Measurements from ENCODE around the gene MREG. TPM values are rescaled to one million over a fixed set of nuclear protein-coding genes. Genes with fewer than 3 reads are reported as not detected.

The MREG gene, protein sequence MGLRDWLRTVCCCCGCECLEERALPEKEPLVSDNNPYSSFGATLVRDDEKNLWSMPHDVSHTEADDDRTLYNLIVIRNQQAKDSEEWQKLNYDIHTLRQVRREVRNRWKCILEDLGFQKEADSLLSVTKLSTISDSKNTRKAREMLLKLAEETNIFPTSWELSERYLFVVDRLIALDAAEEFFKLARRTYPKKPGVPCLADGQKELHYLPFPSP
- 10 to 100 TPM in 1 of 4 donors, 1 to 10 TPM in 3; 2.9 to 14.6 (median 3.6) TPM for total RNA-seq

DNA sequence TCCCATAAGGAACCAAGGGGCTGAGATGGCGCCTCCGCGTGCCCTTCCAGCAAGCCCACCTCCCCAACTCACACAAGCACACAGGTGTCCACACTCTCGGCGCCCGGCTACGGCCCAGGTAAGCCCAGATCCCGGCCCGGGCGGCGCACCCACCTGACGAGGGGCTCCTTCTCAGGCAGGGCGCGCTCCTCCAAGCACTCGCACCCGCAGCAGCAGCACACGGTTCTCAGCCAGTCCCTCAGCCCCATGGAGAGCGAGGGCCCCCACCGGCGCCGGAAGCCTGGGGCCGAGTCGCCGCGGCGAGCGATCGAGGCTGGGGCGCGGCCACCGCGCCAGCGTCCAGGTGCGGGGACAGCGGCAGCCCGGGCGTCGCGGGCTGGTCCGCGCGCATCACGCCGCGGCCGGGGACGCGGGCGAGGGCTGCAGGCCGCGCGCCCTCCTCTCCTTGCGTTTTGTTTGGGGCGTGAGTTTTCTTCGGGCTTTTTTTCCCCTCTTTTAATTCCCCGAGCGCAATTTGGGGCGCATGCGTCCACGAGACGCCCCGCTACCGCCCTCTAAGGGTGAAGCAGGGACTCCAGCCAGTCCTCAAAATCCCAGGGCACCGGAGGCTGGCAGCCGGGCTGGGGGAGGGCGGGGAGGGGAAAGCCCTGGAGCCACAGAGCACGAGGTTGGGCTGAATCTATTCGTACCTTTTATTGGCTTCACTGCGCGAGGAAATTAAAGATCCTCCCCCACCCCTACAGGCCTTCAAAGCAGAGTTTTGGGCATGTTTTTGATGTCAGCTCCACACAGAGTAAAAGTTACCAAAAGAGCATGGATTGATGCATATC, at the start of gene MREG:
Gene MREG, minus strand, starts transcription at position 472 of the 830 bp plus-strand sequence. Its CDS starts 224 bp downstream, at position 248.
- TF ChIP-seq, protein P1, sequence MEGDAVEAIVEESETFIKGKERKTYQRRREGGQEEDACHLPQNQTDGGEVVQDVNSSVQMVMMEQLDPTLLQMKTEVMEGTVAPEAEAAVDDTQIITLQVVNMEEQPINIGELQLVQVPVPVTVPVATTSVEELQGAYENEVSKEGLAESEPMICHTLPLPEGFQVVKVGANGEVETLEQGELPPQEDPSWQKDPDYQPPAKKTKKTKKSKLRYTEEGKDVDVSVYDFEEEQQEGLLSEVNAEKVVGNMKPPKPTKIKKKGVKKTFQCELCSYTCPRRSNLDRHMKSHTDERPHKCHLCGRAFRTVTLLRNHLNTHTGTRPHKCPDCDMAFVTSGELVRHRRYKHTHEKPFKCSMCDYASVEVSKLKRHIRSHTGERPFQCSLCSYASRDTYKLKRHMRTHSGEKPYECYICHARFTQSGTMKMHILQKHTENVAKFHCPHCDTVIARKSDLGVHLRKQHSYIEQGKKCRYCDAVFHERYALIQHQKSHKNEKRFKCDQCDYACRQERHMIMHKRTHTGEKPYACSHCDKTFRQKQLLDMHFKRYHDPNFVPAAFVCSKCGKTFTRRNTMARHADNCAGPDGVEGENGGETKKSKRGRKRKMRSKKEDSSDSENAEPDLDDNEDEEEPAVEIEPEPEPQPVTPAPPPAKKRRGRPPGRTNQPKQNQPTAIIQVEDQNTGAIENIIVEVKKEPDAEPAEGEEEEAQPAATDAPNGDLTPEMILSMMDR (IDR thresholded peaks at IDR 0.05) = peak; percentile 40 to 84 (median 71)
- TF ChIP-seq EP300 (IDR thresholded peaks at IDR 0.05) (no peak), POLR2A (IDR thresholded peaks at IDR 0.05) (no peak)
- 0 to 1% methylated on average over 57 to 65 of the region's 70 CpGs for WGBS, 2 donors
- Histone ChIP-seq H3K4me1 (peaks cover 0 to 24% (median 0%) of the 10 kb centered on the region in 4 donors), H3K4me3 (peak within 1 kb of the TSS; percentile 33 to 97 (median 72)), H3K27me3 (no peaks in the 10 kb centered on the region), H3K27ac (peak within 1 kb of the TSS in 3 of 4 donors; percentile 65 to 73 (median 68)), H3K9me3 (no peaks in the 10 kb centered on the region), H3K36me3 (no peaks in the 10 kb centered on the region)
- DNase-seq (ENCODE audit: low spot score in 2 of 2) = peak; percentile 46 to 60

DNA sequence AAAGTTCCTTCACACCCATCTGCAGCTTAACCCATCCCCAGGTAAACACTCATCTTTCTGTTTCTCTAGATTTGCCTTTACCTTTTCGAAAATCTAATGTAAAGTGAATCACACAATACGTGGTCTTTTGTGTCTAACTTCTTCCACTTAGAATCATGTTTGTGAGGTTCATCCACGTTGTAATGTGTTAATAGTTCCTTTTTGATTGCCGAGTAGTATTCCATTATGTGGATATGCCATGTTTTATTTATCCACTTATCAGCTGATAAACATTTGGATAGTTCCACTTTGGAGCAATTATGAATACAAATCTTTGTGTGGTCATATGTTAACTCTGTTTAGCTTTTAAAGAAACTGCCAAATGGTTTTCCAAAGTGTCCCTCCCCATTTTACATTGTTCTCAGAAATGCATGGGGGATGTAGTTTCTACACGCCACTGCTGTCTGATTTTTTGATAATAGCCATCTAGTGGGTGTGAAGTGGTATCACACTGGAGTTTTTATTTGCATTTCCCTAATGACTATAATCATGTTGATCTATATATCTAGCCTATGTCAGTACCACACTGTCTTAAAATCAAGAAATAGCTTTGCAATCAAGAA, 46.0 kb upstream of the MREG start:
- Histone ChIP-seq H3K4me1 (peaks cover 0 to 6% (median 2%) of the 10 kb centered on the region in 4 donors), H3K4me3 (no peak overlapping the region), H3K27ac (no peak overlapping the region), H3K9me3 (no peaks in the 10 kb centered on the region), H3K27me3 (no peaks in the 10 kb centered on the region), H3K36me3 (peaks cover 0 to 27% (median 4%) of the 10 kb centered on the region in 3 donors)
- DNase-seq (ENCODE audit: low spot score in 2 of 2) = no peak
- TF ChIP-seq, protein P1 (IDR thresholded peaks at IDR 0.05) = no peak
- no peak for TF ChIP-seq EP300 (IDR thresholded peaks at IDR 0.05)
- no peak for TF ChIP-seq POLR2A (IDR thresholded peaks at IDR 0.05)
- 93 to 94% methylated on average over 5 of the region's 5 CpGs for WGBS, 2 donors

DNA sequence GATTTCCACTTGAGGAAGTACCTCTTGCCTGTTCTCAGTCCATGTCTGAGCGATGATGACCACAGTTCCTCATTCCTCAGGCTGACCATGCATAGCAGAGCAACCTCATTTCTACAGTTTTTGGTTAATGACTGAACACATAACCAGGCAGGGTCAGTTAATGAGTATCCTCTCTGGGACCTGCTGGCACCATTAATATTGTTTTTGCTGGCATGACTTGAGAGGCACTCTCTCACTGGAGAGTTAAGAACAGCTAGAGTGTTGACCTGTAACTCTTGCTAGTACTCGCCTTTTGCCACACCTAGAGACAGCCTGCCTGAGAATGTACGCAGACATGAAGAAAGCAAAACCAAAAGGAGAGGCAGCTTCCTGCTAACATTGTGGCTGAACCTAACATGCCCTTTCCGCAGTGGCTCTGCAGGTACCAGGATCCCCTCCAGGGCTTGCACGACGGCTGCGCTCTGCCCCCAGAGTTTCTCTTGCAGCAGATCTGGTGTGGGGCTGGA, 44.4 kb upstream of the MREG start:
- peaks cover 0 to 6% (median 2%) of the 10 kb centered on the region in 4 donors for H3K4me1 ChIP-seq
- H3K4me3 ChIP-seq = peak overlapping the region in 2 of 4 donors; percentile 17 to 19
- H3K9me3 ChIP-seq = no peaks in the 10 kb centered on the region
- 62 to 67% methylated on average over 7 of the region's 7 CpGs for WGBS, 2 donors
- peak overlapping the region in 3 of 4 donors; percentile 14 to 76 (median 24) for H3K27ac ChIP-seq
- peaks cover 0 to 15% (median 4%) of the 10 kb centered on the region in 3 donors for H3K36me3 ChIP-seq
- no peaks in the 10 kb centered on the region for H3K27me3 ChIP-seq
- TF ChIP-seq EP300 (IDR thresholded peaks at IDR 0.05) = peak in 1 of 2 donors; percentile 34
- no peak for TF ChIP-seq POLR2A (IDR thresholded peaks at IDR 0.05)
- no peak for DNase-seq (ENCODE audit: low spot score in 2 of 2)

DNA sequence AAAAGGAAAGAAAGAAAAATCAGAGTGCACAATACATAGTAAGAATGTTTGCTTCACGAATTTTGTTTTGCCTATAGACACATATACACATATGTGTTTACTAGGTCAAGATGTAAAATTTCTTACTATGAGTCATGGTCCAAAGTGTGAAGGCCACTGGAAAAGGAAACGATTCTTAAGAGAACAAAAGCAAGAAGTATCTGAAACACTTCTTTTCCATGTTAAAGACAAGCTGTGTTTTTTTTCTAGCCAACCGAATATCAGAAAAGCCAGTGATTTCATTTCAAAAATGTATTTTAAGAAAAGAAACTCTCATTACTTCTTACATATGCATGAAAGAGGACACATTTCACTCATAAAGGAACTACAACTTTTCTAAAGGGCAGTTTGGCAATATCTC, 43.4 kb upstream of the MREG start:
- TF ChIP-seq EP300 (IDR thresholded peaks at IDR 0.05) = no peak
- TF ChIP-seq, protein P1 (IDR thresholded peaks at IDR 0.05) = no peak
- no peak for TF ChIP-seq POLR2A (IDR thresholded peaks at IDR 0.05)
- DNase-seq (ENCODE audit: low spot score in 2 of 2) = no peak
- H3K4me1 ChIP-seq = peaks cover 0 to 6% (median 2%) of the 10 kb centered on the region in 4 donors
- 53 to 61% methylated on average over 3 of the region's 3 CpGs for WGBS, 2 donors
- peak overlapping the region in 1 of 4 donors; percentile 76 for H3K27ac ChIP-seq
- no peaks in the 10 kb centered on the region for H3K27me3 ChIP-seq
- peaks cover 0 to 15% (median 0%) of the 10 kb centered on the region in 3 donors for H3K36me3 ChIP-seq
- H3K9me3 ChIP-seq = no peaks in the 10 kb centered on the region
- no peak overlapping the region for H3K4me3 ChIP-seq

DNA sequence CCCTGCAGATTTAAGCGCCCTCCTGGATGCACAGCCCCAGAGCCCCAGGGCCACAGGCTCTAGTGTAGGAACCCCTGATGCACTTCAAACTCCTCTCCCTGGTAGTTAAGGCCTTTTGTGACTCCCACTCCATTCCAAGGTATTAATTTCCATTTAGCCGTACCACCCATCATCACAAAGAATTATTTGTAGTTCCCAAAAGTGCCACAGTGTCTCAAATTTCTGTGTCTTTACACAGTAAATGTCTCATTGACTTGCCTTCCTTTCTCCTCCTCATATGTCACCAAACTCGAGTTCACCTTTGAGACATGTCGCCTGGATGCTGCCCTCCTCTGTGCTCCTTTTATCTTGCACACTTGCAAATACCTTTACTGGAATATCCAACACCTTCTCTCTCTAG, 42.3 kb upstream of the MREG start:
- TF ChIP-seq, protein P1 (IDR thresholded peaks at IDR 0.05) = no peak
- TF ChIP-seq EP300 (IDR thresholded peaks at IDR 0.05) (no peak), POLR2A (IDR thresholded peaks at IDR 0.05) (no peak)
- no peak overlapping the region for H3K27ac ChIP-seq
- no peak for DNase-seq (ENCODE audit: low spot score in 2 of 2)
- H3K36me3 ChIP-seq = peaks cover 0 to 19% (median 2%) of the 10 kb centered on the region in 3 donors
- H3K4me1 ChIP-seq = peaks cover 0 to 6% (median 2%) of the 10 kb centered on the region in 4 donors
- 76 to 78% methylated on average over 4 of the region's 4 CpGs for whole genome bisulfite sequencing, 2 donors
- no peaks in the 10 kb centered on the region for H3K9me3 ChIP-seq
- H3K4me3 ChIP-seq = no peak overlapping the region
- H3K27me3 ChIP-seq = no peaks in the 10 kb centered on the region
